Stimulated activated CD4-positive, alpha-beta T cell treated with anti-CD3 and anti-CD28 coated beads, TNF-alpha, amount 100 ng/mL, for 1 hour (primary cell): ENCODE results near the gene CREB3L2.

ENCODE experiments used
- DNase-seq, 3 donors: peaks; one replicate each; pipeline ENCODE4 v3.0.0-alpha.2; 2020; ENCODE audit warnings: low read depth in 3 of 3, low spot score in 1 of 3

Gene CREB3L2

DNA sequence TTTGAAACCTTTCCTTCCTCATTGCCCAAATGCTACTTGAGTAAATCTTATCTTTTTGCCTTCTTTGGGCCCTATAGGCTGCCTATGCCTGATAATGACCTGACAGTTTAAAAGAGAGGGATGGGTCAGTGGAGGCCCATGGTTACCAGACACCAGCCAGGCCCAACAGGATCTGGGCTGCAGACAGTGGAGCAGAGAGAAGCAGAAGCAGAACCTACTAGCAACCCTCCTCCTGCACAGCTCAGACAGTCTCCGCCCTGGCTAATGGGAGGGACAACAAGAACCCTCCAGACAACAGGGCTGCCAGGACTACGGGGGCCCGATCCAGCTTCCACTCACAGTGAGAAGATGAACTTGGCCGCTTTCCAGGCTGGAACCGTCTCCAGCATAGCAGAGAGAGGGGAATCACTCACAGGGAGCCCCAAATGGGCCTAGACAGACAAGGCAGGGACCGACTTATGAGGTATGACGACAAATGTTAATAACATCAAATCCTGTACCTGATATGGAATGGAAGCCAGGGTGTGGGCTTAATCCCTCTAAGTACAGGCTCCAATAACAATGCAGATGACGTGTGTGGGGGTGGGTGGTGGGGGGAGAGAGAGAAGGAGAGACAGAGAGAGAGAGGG lies 123.4 kb downstream of the CREB3L2 start:
- DNase-seq = no peak

DNA sequence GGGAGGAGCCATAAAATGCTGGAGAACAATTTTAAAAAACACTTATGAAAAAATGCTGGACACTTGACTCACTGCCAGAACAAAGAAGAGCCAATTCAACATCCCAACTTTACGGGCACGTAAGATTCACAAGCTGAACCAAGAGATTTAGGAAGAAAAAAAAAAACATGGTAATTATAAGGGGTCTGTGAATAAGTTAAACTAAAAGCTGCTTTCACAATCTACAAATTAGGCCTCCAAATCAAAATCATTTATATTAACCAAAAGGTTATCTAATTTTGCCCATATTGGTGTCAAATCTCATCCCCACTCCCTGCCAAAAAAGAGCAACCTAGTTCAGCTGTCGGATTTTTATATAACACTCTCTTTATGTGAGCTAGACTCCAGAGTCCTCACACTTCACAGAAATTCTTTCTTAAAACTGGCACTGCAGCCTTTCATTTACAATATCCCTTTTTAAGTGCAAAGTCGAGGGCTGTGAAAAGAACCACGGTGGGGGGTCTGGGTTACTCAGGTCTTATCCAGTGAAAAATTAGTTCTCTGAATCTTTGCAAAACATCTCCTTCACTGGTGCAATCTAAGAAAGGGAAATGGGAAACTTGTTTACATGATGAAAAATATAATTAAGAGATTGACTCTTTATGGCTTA lies 124.7 kb downstream of the CREB3L2 start:
- DNase-seq = no peak

DNA sequence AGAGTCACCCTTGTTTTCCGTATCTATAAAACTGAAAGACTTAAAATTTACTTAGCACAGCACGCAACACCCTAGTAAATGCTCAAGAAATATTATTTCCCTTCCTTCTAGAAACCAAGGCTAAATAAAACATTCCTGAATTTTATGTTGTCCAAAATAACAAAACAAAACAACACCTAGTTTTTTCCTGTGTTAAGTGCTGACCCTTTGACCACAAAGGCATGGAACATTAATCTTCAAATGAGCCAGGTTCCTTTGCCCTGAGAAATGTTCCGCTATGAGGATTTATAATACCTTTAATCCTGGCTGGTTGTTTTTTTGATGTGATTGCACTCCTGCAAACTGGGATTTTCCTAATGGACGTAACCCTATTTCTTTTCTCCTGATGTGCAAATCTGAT lies 126.1 kb downstream of the CREB3L2 start:
- no peak for DNase-seq

DNA sequence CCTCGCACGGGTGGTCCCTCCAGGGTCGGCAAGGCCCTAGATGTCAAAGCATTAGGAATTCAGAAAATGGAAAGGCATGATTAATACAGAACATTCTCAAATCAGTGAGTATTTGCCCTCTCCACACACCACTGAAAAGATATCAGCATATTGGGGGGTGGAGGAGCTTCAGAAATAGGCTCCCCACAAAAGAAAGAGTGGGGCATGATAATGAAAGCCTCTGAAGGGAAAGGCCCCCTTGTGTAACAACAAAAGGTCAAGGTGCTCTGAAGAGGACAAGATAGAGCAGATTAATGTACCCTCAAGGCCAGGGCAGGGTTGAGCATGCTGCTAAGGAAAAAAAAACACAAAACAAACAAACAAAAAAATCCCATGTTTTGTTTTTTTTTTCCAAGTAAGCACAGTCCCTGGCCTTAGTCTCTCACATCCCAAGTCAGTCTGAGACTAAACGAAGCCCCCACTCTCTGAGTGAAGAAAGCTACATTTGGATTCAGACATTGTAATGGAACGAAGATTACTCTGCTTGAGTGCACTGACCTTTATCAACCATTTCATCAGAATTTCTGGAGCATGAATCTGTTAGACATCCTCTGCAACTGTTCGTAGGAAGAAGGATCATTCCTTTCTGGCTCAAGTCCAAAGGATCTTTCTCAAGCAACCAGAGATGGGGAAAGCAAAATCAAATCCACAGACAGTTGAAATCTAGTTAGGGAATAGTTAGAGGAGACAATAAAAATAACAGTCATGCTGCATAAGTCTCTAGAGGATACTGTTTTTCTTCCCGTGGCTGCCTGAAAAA lies 127.7 kb downstream of the CREB3L2 start:
- no peak for DNase-seq

DNA sequence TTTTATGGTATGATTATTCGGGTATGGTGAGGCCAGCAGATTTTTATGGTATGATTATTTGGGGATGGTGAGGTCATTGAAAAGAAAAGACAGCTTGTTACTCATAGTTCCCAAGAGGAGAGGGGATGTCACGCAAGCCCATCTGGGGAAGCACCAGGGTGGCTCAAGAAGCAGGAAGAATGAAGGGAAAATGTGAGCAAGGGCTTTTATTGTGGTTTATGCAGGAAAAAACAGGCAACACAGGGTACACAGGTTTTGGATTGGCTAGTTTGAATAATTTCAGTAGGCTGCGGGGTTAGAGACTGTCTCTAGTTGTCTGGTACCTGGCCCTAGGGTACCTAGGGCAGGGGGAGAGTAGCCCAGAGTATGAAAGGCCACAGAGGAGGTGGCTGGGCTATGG lies 128.4 kb downstream of the CREB3L2 start:
- DNase-seq = no peak

DNA sequence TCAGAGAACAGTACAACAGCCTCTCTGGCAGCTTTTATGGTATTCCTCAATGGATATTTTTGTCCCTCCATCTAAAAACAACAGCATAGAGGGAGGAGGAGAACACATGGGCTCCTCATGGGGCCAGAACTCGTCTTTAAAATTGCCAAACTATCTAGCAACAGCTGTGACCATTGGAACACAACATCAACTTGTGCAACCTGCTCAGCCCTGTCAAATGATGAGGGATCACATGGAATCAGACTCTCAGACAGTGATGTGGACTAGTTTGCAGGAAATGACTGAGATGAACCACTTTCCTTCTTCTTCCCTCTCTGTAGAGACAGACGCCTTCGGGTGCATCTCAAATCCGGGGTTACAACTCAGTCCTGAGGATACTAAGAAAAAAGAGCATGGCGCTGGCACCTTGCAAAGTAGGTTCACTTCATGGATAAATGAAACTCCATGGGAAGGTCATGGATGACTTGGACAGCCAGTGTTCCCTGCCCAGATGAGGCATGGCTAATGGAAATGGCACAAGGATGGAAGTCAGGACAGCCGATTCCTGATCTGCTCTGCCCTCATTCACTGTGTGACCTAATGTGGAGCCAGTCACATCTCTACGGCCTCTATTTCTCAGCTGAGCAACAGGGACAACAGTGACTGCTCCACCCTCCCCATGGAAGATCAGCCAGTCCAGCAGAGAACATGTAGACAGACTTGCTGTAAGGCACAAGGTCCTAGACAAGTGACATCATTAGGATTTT lies 130.5 kb downstream of the CREB3L2 start:
- DNase-seq = no peak

DNA sequence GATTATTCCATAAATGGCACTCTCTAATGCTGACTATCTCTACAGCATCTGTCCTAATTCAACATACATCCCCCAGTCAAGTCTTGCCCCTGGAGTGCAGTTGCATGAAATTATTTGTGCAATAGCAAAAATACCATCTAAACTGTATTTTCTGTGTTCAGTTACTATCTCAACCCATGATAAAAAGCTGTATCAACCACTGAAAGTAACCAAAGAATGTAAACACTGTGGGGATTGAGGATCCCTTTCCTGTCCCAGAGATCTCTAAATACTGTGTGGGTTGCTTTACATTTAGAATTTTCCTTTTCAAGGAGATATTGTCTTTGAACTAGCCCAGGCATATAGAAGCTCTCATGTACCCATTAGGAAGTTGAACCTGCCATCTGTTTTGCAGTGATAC lies 131.2 kb downstream of the CREB3L2 start:
- DNase-seq = no peak

DNA sequence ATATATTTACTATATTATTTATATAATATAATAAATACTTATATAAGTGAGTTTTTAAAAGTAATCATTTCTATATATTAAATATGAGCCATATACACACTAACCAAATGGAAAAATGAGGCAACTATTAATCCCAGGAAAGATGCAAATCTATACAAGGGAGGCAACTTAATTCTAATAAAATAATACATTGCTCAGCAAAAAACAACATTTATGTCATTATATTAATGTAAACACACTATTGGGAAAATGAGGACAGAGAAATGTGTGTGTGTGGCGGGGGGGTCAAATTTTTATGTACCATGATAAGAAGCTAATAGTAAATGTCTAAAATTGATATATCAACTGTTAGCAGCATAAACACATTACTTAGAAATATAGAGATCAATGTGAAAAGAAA lies 131.8 kb downstream of the CREB3L2 start:
- DNase-seq = no peak

DNA sequence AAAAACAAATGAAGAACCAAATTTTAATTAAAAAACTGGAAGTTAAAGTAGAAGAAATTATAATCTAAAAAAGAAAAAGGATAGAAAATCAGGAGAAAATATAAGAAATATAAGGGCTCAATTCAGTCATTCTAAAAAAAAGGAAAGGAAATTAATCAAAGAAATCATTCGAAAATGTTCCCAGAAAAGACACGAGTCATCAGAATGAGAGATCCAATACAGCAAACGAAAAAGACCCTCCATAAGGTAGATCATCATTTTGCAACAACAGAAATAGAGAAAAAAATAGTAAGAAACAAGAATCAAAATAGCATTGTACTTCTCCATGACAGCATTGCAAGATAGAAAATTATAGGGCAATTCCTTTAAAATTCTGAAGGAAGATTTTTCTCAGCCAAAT lies 132.6 kb downstream of the CREB3L2 start:
- no peak for DNase-seq

DNA sequence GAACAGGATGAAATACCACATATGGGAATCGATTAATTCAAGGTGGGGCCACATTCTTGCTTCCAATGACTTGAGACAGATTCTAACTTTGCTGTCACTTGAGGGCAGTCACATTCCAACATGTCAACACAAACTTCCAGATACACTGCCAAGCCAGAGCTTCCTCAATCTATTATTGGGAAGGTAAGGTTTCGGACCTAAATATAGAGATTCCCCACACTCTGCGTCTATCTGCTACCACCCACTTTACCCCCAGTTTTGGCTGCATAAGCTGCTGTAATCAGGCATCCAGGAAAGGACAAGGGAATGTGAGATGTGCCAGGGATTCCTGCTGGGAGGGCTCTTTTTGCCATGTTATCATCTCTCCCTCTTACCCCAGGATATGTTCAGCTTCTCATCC lies 134.6 kb downstream of the CREB3L2 start:
- DNase-seq = no peak

DNA sequence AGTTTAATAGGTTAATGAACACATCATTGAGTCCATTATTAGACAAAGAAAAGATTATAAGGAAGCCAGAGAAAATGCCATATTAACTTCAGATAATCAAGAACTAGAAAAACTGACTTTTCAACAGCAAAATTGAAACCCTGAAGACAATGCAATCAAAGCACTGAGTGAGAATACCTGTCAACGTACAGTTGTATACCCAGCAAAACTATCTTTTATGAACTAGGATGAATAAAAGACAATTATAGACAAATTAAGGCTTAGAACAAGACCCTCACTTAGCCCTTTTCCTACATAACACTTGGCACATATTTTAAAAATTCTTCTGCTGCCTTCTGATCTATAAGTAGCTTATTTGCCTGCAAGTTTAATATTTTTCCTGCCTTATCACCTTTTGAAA lies 136.1 kb downstream of the CREB3L2 start:
- no peak for DNase-seq

DNA sequence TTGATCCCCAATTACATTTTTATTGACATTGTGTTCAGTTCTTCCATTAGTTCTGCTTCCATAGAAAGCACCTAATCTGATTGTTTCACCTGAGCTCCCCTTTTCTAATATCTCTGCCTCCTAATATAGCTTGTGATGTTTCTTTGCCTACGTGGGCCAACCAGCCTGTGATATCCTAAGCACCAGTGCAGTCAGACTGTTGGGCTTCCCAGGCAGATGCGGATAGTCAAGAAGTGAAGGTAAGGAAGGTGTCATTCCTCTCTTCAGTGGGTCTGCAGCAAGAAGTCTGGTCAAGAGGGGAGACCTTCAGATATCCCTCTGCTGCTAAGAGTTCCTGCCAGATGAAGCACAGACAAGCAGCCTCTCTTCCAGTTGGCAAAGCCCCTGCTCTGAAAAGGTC lies 138.9 kb downstream of the CREB3L2 start:
- no peak for DNase-seq

DNA sequence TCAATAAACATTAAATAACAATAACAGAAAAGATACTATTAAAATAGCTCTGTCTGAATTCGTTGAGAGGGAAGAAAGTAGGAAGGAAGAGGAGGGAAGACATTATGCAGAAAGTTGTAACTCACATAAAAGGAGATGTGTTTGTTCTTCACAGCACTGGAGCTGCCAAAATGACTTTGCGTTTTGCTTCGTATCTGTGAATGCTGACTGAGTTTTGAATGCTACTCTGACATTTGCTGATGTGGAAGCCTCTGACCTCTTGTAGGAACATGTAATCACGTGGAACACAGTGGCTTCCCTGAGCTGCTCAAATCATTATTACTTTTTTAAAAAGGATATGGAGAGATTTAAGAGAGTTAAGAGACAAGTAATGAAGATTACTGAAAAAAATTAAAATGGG lies 139.5 kb downstream of the CREB3L2 start:
- DNase-seq = no peak

DNA sequence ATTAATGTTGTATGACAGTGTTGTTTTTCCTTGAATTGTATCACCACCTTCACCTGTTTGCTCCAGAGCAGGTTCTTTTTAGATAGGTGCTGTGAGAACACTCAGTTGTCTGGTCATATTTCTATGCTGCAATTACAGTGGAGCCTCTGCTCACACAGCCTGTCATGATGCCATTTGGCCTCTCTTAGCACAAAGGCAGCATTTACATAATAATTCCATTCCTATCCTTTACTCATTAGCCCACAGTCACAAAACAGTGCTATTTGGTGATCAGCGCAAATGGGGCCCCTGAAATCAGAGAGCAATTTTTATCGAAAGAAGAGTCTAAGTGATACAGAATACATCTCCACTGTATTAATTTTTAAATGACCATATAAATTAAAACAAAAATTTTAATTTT lies 141.3 kb downstream of the CREB3L2 start:
- no peak for DNase-seq

DNA sequence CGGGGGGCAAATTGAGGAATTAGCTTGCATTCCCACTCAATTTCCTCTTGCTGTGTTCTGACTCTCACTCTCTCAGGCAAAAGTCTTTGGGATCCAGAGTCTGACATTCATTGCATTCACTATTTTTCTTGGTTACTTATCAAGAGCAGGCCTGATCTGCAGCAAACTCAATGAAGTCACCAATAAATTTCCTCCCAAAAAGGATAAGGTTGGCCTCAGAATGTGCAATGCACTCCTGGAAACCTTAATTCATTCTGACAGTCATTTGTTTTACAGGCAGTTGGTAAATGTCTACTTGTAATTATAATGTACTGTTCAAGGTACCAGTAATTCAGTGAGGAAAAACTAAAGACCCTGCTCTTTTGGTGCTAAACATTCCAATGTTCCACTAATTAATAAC lies 148.8 kb downstream of the CREB3L2 start:
- DNase-seq = no peak

DNA sequence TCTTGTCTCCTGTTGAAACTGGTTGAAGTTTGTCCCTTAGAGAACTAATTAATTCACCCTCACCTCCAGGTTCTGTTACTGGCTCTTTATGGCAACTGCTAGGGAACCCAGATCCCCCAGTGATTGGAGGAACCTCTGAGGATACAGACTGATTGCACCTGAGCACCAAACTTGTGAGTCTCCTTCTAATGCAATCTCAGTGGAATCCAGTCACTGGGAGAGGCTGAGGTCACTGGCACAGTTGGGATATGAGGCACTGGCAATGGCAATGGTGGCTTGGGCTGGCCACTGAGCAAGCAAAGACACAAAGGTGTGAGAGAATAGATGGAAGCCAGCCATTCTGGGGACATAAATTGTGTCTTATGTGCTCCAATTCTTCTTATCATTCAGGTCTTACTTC lies 149.8 kb downstream of the CREB3L2 start:
- DNase-seq = no peak

DNA sequence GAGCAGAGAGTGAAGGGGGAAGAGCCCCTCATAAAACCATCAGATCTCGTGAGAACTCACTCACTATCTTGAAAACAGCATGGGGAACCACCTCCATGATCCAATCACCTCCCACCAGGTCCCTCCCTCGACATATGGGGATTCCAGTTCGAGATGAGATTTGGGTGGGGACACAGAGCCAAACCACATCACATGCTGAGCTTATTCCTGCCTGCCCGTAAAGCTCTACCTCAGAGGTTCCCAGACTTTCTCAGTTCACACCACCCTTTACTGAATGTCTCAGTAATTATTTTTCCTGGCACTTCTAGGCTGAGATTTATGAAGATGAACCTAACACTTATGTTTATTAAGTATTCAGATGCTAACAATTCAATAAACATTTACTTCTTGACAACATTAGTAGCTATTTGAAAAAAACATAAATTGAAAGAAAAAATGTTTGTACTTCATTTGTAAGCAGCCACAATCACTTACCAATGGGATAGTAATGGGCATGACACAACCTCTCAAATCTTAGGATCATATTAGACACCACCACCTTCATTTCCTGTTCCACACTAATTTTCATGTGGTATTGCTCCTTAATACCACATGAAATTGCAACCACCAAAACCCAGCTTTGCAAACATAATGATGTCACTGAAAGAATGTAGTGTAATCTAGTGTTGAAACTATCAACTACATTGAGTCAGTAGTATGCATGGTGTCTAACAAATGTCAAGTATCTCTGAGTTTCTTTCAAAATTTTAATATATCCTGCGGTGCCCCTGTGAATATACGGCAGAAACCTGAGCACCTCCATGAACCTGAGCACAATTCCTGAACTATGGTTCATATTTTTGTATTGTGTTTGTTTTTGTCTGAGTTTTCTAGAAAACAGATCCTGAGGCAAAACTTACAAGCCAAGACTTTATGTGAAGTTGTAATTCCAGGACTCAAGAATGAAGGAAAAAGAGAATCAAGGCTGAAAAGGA lies 150.6 kb downstream of the CREB3L2 start:
- DNase-seq = no peak

DNA sequence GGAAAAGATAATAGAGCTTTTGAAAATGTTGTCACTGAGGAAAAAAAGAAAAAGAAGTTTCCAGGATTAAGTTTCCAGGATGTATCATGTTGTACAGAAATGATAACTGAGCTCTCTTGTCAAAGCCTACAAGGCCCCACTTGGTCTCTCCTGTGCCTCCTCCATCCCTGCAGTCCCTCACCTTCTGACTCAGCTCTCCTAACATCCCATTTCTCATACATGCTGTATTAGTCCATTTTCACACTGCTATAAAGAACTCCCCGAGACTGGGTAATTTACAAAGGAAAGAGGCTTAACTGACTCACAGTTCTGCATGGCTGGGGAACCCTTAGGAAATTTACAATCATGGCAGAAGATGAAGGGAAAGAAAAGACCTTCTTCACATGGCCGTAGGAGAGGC lies 151.3 kb downstream of the CREB3L2 start:
- DNase-seq = no peak

DNA sequence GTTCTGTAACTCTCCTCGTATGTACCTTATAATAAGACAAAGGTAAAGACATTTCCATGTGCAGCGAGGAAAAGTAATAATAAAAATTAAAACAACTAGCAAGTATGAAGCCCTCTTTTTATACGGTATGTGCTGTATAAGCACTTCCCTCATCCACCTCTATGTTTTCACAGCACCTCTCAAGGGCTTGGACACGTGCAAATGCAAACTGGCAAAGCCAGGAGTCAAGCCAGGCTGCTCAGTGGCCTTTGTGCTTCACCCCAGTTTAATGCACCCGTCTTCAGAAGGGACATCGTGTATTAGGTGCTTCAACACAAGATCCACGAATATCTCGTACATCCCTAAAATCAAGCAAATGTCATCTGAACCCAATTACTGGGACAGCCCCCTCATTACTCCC lies 153.8 kb downstream of the CREB3L2 start:
- no peak for DNase-seq

DNA sequence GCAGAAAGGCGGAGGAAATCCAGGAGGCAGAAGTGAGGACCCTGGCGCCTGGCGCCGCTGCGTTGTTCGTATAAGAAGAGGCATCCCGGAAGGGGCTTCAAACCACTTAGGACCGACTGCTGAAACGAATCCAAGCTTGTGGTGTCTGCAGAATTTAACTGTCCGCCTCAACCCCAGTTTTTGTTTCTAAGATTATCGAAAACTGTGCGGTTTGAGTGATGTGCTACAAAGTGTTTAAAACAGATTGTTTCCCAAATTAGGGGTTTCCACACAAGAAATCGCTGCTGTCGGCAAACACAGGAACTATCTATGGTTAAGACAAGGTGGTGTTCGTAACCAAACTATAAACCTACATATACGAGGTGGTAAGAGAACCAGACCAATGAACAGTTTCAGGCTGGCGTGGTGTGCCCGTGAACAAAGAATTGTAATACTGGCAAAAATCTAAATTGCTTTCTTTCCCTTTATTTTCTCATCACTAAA lies 154.3 kb downstream of the CREB3L2 start:
- DNase-seq = no peak
